Fibroblast of pulmonary artery (primary cell): ENCODE results near the gene NUDT16L1.
"Not testable (repeated sequence)": the region's sequence is repeated elsewhere in the genome, so short reads cannot be mapped to it uniquely, and the experiment has no call there.

Experiments
- DNase-seq: peaks from one replicate; pipeline ENCODE4 v3.0.0-alpha.2; 2010; ENCODE audit warnings: low read depth
- H3K4me3 ChIP-seq: replicated peaks from 2 replicates; pipeline ENCODE4 v1.5.1; 2011; ENCODE audit warnings: low read depth, mild to moderate bottlenecking, control low read depth, low read length, moderate library complexity
- CTCF ChIP-seq: IDR thresholded peaks from 2 replicates; pipeline ENCODE4 v1.5.1; 2011; ENCODE audit warnings: mild to moderate bottlenecking, control low read depth, low read length, inconsistent platforms; ENCODE audit errors: missing control alignments

Gene NUDT16L1

GRCh38 chr16:4693296-4693955 lies at the start of gene NUDT16L1:
NUDT16L1 (plus strand) TSS chr16:4693562; CDS start chr16:4693727, 165 bp downstream.
- DNase-seq = peak; percentile 94
- no peak for TF ChIP-seq CTCF

GRCh38 chr16:4646773-4647643 lies 46.4 kb upstream of the NUDT16L1 start:
- H3K4me3 ChIP-seq = no peak overlapping the region
- no peak for TF ChIP-seq CTCF
- no peak for DNase-seq

More at GRCh38 chr16:4693296-4693955, at the start of gene NUDT16L1:
- peak within 1 kb of the TSS; percentile 80 for H3K4me3 ChIP-seq

GRCh38 chr16:4647644-4647980 lies 45.8 kb upstream of the NUDT16L1 start:
- no peak overlapping the region for H3K4me3 ChIP-seq
- TF ChIP-seq CTCF = no peak
- DNase-seq = no peak

GRCh38 chr16:4648917-4649316 lies 44.4 kb upstream of the NUDT16L1 start:
- TF ChIP-seq CTCF = no peak
- DNase-seq = no peak

GRCh38 chr16:4649744-4650442 lies 43.5 kb upstream of the NUDT16L1 start:
- no peak overlapping the region for H3K4me3 ChIP-seq
- no peak for DNase-seq
- TF ChIP-seq CTCF = no peak

More at GRCh38 chr16:4648917-4649316, 44.4 kb upstream of the NUDT16L1 start:
- H3K4me3 ChIP-seq = no peak overlapping the region

- not testable (repeated sequence) for H3K4me3 ChIP-seq
These were observed 42.8 kb upstream of the NUDT16L1 start for GRCh38 chr16:4650443-4651074.

More at GRCh38 chr16:4650443-4651074, 42.8 kb upstream of the NUDT16L1 start:
- DNase-seq = peak; percentile 54
- TF ChIP-seq CTCF = peak; percentile 70
